ENCODE measurements around the gene PSMD11.

DNA sequence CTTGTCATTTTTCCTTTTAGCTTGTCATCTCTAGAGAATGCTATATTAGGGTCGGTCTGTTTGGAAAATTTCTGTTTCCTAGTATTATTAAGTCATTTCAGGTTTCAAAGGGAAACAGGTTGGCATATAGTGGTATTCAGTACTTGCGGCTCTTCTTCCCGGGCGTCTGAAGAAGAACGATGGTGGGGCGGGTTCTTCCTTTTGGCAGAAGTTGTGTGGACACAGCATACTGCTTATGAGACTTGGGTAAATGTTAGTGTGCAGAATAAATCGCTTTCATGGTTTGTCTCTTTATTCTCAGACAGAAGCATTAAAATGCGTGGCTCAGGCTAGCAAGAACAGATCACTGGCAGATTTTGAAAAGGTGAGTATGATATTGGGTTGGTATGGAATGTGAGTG, 32.9 kb downstream of the PSMD11 start:
- TF ChIP-seq EP300 (IDR thresholded peaks at IDR 0.05): no peak
- TF ChIP-seq, protein P1, sequence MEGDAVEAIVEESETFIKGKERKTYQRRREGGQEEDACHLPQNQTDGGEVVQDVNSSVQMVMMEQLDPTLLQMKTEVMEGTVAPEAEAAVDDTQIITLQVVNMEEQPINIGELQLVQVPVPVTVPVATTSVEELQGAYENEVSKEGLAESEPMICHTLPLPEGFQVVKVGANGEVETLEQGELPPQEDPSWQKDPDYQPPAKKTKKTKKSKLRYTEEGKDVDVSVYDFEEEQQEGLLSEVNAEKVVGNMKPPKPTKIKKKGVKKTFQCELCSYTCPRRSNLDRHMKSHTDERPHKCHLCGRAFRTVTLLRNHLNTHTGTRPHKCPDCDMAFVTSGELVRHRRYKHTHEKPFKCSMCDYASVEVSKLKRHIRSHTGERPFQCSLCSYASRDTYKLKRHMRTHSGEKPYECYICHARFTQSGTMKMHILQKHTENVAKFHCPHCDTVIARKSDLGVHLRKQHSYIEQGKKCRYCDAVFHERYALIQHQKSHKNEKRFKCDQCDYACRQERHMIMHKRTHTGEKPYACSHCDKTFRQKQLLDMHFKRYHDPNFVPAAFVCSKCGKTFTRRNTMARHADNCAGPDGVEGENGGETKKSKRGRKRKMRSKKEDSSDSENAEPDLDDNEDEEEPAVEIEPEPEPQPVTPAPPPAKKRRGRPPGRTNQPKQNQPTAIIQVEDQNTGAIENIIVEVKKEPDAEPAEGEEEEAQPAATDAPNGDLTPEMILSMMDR (IDR thresholded peaks at IDR 0.05): no peak
